ENCODE results near the gene ABCD1.
A peak's percentile ranks its signal among the peaks of the same experiment; 100 is the strongest.

Gene ABCD1

GRCh38 chrX:153775293-153776119 lies 50.9 kb downstream of the ABCD1 start:
- DNase-seq: no peak

GRCh38 chrX:153776120-153776599 lies 51.5 kb downstream of the ABCD1 start:
- no peak for DNase-seq

DNA sequence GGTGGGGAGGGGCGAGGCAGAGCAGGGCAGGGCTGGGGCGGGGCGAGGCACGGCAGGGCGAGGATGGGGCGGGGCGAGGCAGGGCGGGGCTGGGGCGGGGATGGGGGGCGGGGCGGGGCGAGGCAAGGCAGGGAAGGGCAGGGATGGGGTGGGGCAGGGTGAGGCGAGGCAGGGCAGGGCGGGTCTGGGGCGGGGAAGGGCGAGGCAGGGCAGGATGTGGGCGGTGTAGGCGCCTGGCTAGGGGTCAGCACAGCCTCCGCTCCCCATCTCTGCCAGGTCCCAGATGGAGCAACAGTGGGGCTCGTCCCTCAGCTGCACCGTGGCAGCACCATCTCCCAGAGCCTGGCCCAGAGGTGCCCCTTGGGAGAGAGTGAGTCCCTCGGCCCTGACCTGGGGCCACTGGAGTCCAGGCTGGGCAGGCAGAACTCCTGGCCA lies 52.0 kb downstream of the ABCD1 start:
- DNase-seq: no peak

GRCh38 chrX:153777261-153778090 lies 52.8 kb downstream of the ABCD1 start:
- DNase-seq: no peak

GRCh38 chrX:153778181-153778580 lies 53.5 kb downstream of the ABCD1 start:
- no peak for DNase-seq

DNA sequence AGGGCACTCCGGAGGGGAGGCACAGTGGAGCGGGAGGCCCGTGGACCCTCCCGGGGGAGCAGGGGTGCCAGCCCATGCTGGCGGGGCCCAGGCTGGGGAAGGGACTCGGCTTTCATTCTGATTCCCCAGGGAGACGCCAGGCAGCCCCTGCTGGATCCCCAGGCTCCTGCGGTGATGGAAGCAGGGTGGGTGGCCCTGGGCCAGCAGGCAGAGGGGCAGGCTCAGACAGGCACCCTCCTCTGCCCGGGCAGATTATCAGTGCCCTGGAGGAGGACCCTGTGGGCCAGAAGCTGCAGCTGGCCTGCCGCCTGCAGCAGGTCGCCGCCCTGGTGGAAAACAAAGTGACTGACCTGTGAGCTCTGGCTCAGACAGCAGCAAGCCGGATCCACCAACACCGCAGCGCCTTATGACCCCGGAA lies 54.0 kb downstream of the ABCD1 start:
- DNase-seq: no peak

DNA sequence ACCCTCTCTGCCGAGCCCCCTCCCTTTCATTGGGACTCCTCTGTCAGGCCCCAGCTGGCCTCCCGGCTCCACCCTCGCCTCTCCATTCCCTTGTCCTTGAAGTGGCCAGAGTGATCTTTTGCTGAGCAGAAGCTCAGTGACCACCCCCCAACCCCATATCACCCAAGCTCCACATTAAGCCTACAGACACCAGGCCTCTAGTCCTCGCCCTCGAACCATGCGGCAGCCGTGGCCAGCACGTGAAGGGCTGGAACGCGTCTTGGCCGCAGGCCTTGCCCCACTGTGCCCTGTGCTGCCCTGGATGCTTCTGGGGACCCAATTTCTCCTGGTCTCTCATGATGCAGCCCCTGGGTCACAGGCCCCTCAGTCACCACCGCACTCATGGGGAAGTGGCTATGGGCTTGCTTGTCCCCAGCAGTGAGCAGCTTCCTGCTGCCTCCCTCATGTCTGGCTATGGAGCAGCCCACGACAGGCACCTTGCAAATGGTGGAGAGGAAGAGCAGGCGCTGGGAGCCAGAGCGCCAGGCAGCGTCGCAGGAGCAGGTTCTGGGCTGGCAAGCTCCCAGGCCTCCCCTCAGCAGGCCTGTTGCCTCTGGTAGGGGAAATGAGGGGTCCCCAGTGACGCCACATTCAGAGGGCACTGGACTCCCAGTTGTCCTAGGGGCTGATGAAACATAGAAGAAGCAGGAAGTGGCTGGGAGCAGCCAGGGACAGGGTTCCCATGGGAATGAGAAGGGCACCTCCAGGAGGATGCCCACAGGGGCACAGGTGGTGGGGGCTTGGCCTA lies 55.4 kb downstream of the ABCD1 start:
- DNase-seq: no peak

DNA sequence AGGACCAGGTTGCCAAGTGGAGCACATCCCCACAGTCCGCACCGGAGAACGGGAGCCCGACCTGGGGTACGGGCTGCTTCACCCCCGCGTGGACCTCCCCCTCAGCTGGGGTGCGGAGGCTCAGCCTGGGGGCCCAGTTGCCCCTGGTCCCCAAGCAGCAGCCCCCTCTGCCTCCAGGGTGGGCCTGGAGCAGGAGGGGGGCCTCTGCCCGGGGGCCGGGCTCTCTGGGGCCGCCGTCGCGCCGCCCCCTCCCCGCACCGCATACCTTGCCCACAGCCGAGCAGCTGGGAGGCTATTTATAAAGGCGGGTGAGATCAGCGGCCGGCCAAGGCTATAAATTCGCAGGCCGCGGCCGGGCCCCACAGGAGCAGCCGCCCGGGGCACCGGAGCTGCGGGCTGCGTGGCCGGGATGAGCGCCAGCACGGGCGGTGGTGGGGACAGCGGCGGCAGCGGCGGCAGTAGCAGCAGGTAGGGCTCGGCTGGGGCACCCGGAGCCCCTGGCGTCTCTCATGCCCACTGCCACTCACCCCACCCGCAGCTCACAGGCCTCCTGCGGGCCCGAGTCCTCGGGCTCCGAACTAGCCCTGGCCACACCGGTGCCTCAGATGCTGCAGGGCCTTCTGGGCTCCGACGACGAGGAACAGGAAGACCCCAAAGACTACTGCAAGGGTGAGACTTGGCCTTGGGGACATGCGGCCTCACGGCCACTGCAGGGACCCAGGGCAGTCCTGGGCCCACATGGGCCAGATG lies 56.2 kb downstream of the ABCD1 start, which contains the start of gene SRPK3:
Gene SRPK3, plus strand, starts transcription at position 364 of the 750 bp plus-strand sequence. Its CDS starts 46 bp downstream, at position 410.
- DNase-seq: no peak

- DNase-seq: no peak
Measured at GRCh38 chrX:153781428-153782047, 56.9 kb downstream of the ABCD1 start.

GRCh38 chrX:153782313-153782712 lies 57.7 kb downstream of the ABCD1 start:
- no peak for DNase-seq

DNA sequence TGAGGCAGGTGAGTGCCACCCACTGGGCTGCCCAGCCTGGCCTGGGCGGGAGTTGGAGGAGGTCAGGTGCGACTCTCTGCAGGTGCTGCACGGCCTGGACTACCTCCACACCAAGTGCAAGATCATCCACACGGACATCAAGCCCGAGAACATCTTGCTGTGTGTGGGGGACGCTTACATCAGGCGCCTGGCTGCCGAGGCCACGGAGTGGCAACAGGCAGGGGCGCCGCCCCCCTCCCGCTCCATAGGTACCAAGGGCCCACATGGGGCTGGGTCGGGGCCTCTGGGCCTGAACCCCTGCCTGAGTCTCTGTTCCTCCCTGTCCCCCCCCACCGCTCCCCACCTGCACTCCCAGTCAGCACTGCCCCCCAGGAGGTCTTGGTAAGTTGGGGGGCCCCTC lies 58.2 kb downstream of the ABCD1 start:
- no peak for DNase-seq

GRCh38 chrX:153783378-153784013 lies 58.8 kb downstream of the ABCD1 start:
- no peak for DNase-seq

DNA sequence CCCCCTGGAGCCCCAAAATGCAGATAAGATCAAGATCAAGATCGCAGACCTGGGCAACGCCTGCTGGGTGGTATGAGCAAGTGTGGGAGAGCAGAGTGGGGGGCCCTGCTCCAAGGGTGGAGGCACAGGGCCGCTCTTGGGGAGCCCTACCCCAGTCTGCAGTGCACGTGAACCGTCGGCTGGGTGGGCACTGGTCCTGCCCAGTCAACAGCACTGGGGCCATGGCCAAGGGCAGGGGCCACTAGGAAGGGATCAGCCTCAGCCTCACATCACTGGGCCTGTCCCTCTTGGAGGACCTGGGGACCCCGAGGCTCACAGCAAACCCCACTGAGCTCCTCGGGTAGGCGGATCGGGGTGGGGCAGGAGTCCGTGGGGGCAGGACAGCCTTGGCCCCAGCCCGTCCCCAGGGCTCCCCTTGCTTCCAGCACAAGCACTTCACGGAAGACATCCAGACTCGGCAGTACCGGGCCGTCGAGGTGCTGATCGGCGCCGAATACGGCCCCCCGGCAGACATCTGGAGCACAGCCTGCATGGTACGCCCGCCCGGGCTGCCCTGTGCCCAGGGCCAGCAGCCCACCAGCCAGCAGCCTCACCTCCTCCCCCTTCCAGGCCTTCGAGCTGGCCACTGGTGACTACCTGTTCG lies 59.8 kb downstream of the ABCD1 start:
- DNase-seq: no peak

GRCh38 chrX:153786669-153787068 lies 62.0 kb downstream of the ABCD1 start:
- DNase-seq: no peak

GRCh38 chrX:153789654-153790053 lies 65.0 kb downstream of the ABCD1 start:
- no peak for DNase-seq

DNA sequence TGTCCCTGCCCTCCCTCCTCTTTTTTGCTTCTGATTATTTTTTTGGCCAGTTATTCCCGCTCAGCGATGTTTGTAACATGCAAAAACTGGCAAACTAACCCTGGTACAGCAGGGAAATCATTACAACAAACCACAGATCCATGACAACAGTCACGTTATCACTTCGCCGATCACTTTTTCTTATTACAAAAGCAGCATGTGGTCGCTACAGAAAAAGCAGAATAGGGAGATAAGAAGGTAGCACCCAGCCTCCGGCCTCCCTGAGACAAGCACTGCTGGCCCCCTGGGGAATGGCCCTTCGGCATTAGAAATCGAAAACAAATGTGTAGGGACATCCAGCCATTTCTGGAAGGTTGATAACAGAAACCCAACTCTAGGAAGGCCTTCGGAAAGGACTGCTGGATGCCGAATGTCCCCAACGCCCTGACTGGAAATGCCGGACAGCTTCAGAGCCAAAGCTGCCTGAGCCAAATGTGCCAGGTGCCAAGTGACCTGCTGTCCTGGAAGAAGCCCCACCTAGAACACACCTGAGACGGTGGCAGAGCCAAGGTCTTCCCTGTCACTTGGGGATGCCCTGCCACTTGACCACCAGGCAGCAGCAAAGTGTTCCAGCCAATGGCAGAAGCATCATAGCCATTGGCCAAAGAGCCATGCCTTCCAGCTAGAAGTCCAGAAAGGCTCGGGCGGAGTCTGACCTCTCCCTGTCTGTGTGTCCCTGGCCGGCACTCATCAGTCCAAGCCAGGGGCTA lies 66.6 kb downstream of the ABCD1 start:
- DNase-seq: no peak

DNA sequence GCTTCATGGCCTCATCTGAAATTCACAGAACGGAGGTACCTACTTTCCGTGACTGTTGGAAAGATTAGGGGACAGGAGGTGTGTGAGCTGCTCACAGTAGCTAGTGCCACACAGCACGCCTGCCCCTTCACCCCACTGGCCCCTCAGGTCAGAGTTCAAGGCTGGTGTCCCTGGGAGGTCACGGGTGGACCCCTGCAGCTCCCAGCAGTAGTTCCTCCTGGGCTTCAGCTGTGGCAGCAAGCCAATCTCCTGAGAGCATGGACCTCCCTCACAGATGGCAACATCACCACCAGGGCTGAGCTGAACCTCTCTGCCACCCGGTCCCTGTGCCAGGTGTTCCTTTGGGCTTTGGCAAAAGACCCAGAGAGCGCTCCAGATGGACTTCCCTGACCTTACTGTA lies 67.7 kb downstream of the ABCD1 start:
- DNase-seq: no peak

GRCh38 chrX:153793291-153793690 lies 68.6 kb downstream of the ABCD1 start:
- peak; percentile 3 for DNase-seq
